GM12873 (cell line): ENCODE results near the gene C3.

Experiments
- CTCF ChIP-seq: IDR thresholded peaks from 2 replicates; pipeline ENCODE4 v1.5.1; 2012; ENCODE audit warnings: low read depth, mild to moderate bottlenecking, moderate library complexity, low read length, control low read depth; ENCODE audit not compliant: insufficient read depth; ENCODE audit errors: missing control alignments

Gene C3

GRCh38 chr19:6718741-6719539 lies 1.5 kb downstream of the C3 start:
- no peak for TF ChIP-seq CTCF

- no peak for TF ChIP-seq CTCF
These were observed 2.2 kb downstream of the C3 start for GRCh38 chr19:6718111-6718740.

GRCh38 chr19:6717441-6717971 lies 2.9 kb downstream of the C3 start:
- no peak for TF ChIP-seq CTCF

- peak; percentile 38 for TF ChIP-seq CTCF
These were observed 3.4 kb downstream of the C3 start for GRCh38 chr19:6717036-6717435.

- no peak for TF ChIP-seq CTCF
These were observed 3.9 kb downstream of the C3 start for GRCh38 chr19:6716610-6716970.

- TF ChIP-seq CTCF: no peak
These were observed 5.5 kb downstream of the C3 start for GRCh38 chr19:6714749-6715555.
